ENCODE measurements around the gene ACRV1. TPM values are rescaled to one million over a fixed set of nuclear protein-coding genes. Genes with fewer than 3 reads are reported as not detected.

The ACRV1 gene
- total RNA-seq, 1 donor from 2014 or later: not detected

DNA sequence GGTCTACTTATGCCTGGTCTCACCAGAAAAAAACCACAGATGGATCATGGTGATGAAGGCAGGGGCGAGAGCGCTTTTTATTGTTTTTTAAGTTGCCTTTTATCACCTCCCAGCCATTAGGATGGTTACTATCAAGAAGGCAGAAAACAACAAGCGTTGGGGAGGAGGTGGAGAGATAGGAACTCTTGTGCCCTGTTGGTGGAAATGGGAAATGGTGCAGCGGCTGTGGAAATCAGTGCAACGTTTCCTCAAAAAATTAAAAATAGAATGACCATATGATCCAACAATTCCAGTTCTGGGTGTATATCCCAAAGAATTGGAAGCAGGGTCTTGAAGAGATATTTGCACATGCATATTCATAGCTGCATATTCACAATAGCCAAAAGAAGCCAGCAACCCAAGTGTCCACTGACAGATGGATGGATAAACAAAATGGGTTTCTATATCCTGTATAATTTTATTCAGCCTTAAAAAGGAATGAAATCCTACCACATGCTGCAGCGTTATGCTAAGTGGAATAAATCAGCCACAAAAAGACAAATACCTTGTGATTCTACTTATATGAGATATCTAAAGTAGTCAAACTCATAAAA is 20.5 kb upstream of the ACRV1 start:
- DNase-seq (ENCODE audit: low read depth): no peak
- H3K27me3 ChIP-seq (ENCODE audit: control insufficient read depth, insufficient read depth, low read length): no peaks in the 10 kb centered on the region
- no peak overlapping the region for H3K4me3 ChIP-seq (ENCODE audit: low read depth, low read length)
- FAIRE-seq: no peak
- no peaks in the 10 kb centered on the region for H3K36me3 ChIP-seq (ENCODE audit: control insufficient read depth, insufficient read depth, low read length)
- TF ChIP-seq, protein P1, sequence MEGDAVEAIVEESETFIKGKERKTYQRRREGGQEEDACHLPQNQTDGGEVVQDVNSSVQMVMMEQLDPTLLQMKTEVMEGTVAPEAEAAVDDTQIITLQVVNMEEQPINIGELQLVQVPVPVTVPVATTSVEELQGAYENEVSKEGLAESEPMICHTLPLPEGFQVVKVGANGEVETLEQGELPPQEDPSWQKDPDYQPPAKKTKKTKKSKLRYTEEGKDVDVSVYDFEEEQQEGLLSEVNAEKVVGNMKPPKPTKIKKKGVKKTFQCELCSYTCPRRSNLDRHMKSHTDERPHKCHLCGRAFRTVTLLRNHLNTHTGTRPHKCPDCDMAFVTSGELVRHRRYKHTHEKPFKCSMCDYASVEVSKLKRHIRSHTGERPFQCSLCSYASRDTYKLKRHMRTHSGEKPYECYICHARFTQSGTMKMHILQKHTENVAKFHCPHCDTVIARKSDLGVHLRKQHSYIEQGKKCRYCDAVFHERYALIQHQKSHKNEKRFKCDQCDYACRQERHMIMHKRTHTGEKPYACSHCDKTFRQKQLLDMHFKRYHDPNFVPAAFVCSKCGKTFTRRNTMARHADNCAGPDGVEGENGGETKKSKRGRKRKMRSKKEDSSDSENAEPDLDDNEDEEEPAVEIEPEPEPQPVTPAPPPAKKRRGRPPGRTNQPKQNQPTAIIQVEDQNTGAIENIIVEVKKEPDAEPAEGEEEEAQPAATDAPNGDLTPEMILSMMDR (IDR thresholded peaks at IDR 0.05; ENCODE audit: insufficient read depth, low read length, severe bottlenecking): no peak

DNA sequence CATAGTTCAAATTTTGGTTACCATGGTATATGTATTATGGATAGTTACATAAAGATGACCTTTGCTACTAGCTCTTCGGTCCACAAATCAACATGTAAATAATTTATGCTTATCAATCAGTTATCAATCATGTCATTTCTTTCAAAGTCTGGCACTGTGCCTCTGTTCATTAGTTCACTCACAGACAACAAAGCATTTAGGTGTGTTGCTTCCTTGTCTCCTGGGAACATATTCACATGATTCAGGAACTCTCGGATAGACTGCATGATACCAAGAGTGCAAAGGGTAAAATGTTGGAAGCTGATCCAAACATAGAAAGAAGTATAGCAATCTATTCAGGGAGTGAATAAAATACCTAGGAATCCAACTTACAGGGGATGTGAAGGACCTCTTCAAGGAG is 14.3 kb upstream of the ACRV1 start:
- FAIRE-seq: no peak
- Histone ChIP-seq H3K4me3 (ENCODE audit: low read depth, low read length) (no peak overlapping the region), H3K27me3 (ENCODE audit: control insufficient read depth, insufficient read depth, low read length) (no peaks in the 10 kb centered on the region), H3K36me3 (ENCODE audit: control insufficient read depth, insufficient read depth, low read length) (no peaks in the 10 kb centered on the region)
- DNase-seq (ENCODE audit: low read depth): no peak
- TF ChIP-seq, protein P1 (IDR thresholded peaks at IDR 0.05; ENCODE audit: insufficient read depth, low read length, severe bottlenecking): no peak

DNA sequence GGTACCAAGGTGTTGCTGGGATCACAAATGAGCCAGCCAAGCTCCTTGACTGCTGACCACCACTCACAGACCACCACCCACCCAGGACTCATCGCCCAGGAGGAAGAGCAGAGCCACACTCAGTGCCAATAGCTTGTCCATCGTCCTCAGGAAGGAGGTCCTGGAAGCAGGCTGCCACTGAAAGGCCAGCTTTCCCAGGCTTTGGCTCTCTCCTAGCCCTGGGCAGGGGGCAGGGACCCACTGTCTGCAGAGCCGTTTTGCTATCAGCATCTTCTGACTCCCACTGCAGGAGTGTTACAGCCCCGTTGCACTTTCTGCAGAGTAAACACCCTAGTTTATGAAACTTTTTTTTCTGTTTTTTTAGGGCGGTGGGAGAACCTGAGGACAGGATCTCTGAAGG is 12.2 kb upstream of the ACRV1 start:
- Histone ChIP-seq H3K4me3 (ENCODE audit: low read depth, low read length) (no peak overlapping the region), H3K27me3 (ENCODE audit: control insufficient read depth, insufficient read depth, low read length) (no peaks in the 10 kb centered on the region), H3K36me3 (ENCODE audit: control insufficient read depth, insufficient read depth, low read length) (no peaks in the 10 kb centered on the region)
- TF ChIP-seq, protein P1 (IDR thresholded peaks at IDR 0.05; ENCODE audit: insufficient read depth, low read length, severe bottlenecking): no peak
- no peak for FAIRE-seq
- DNase-seq (ENCODE audit: low read depth): no peak

DNA sequence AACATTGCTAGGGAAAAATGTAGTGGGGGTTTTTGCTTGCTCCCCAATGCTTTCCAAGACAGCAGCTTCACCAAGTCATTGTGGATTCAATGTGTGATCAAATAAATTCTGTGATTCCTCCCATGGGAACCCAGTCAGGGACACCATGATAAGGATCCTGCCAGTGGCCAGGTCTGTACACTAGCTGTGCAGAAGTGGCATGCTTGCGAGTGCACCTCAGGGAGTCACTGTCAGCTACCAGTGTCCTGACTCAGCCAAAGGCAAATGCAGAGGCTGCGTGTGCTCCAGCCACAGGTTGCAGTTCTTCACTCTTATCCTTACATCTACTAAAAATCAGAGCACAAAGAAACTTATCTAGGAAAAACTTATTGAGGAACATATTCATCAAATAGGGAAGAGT is 9.4 kb upstream of the ACRV1 start:
- Histone ChIP-seq H3K36me3 (ENCODE audit: control insufficient read depth, insufficient read depth, low read length) (no peaks in the 10 kb centered on the region), H3K27me3 (ENCODE audit: control insufficient read depth, insufficient read depth, low read length) (no peaks in the 10 kb centered on the region), H3K4me3 (ENCODE audit: low read depth, low read length) (no peak overlapping the region)
- TF ChIP-seq, protein P1 (IDR thresholded peaks at IDR 0.05; ENCODE audit: insufficient read depth, low read length, severe bottlenecking): no peak
- FAIRE-seq (no peak), DNase-seq (ENCODE audit: low read depth) (no peak)

DNA sequence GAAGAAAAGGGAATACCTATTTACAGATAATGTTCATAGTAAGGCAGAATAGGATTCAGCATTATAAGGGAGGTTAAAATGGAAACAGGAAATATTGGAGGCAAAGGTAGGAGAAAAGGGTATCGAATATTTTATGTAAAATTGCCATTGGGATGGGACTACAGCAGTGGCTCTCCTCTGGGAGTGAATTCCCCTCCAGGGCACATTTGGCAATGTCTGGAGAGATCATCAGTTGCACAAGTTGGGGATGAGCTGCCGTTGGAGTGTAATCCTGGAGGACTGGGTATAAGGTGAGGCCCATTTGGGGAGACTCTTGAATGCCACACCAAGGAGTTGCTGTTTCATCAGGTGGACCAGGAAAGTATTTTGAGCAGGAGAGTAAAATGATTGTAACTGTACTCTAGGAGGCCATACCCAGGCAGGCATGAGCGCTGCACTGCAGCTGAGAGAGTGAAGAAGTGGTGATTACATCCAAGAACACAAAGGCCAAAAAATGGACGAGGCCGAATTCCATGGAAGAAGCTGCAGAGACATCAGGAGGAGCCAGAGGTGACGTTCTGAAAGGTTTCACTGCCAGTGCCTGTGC is 8.7 kb upstream of the ACRV1 start:
- Histone ChIP-seq H3K36me3 (ENCODE audit: control insufficient read depth, insufficient read depth, low read length) (no peaks in the 10 kb centered on the region), H3K27me3 (ENCODE audit: control insufficient read depth, insufficient read depth, low read length) (no peaks in the 10 kb centered on the region), H3K4me3 (ENCODE audit: low read depth, low read length) (no peak overlapping the region)
- DNase-seq (ENCODE audit: low read depth) (peak; percentile 3), FAIRE-seq (no peak)
- TF ChIP-seq, protein P1 (IDR thresholded peaks at IDR 0.05; ENCODE audit: insufficient read depth, low read length, severe bottlenecking): no peak

DNA sequence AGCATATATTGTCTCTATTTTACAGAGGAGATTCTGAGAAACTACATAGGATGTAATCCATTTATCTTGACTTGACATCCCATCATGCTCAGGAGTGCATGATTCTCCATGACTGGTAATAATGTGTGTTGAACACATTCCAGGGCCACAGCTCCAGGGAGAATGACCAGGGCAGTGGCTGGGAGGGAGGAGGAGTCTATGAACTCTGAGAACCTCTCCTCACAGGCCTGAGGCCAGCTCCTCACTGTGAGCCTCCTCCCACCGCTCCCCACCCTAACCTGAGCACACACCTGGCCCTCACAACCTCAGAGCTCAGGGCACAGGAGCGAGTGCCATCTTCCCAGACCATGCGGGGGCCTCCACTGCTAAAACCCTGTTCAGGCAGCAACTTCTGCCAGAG is 8.0 kb upstream of the ACRV1 start:
- DNase-seq (ENCODE audit: low read depth) (no peak), FAIRE-seq (no peak)
- TF ChIP-seq, protein P1 (IDR thresholded peaks at IDR 0.05; ENCODE audit: insufficient read depth, low read length, severe bottlenecking): no peak

More for the DNA sequence above, 8.0 kb upstream of the ACRV1 start:
- H3K36me3 ChIP-seq (ENCODE audit: control insufficient read depth, insufficient read depth, low read length): no peaks in the 10 kb centered on the region
- no peaks in the 10 kb centered on the region for H3K27me3 ChIP-seq (ENCODE audit: control insufficient read depth, insufficient read depth, low read length)
- H3K4me3 ChIP-seq (ENCODE audit: low read depth, low read length): no peak overlapping the region
